K562 (cell line): ENCODE measurements around the gene RNF103. TPM values are rescaled to one million over a fixed set of nuclear protein-coding genes. Genes with fewer than 3 reads are reported as not detected.

Source experiments
- CBFA2T2 ChIP-seq: fragments of 450-650 bp; conservative IDR thresholded peaks from 2 replicates; pipeline ENCODE4 v1.6.1; 2017; ENCODE audit warnings: mild to moderate bottlenecking
- CTBP1 ChIP-seq: fragments of 450-650 bp; IDR thresholded peaks from 2 replicates; pipeline ENCODE4 v1.6.1; 2016; ENCODE audit warnings: borderline replicate concordance
- PRMT5 ChIP-seq: sonication (generic); formaldehyde crosslinking; IDR thresholded peaks from 2 replicates; pipeline ENCODE4 v1.5.0; 2020; ENCODE audit warnings: missing genetic modification reagents
- SLC30A9 ChIP-seq: fragments of 250-450 bp; sonication (Bioruptor Pico); IDR thresholded peaks from 2 replicates; pipeline ENCODE4 v1.8.0; 2022; ENCODE audit warnings: mild to moderate bottlenecking, moderate library complexity
- SNIP1 ChIP-seq: fragments of 450-650 bp; IDR thresholded peaks from 2 replicates; pipeline ENCODE4 v1.7.1; 2017; ENCODE audit warnings: low read depth, mild to moderate bottlenecking
- TAF9B ChIP-seq: fragments of 450-650 bp; IDR thresholded peaks from 2 replicates; pipeline ENCODE4 v1.6.1; 2018; ENCODE audit warnings: mild to moderate bottlenecking; ENCODE audit not compliant: partially characterized antibody
- ZNF316 ChIP-seq: fragments of 450-650 bp; IDR thresholded peaks from 2 replicates; pipeline ENCODE4 v1.6.1; 2016
- polyA plus RNA-seq, 8 experiments: library from polyadenylated mRNA; depleted of rRNA in 4 of 8; stranded (reverse) in 5 of 8; unstranded in 3 of 8; fragments of >200 nt; fragmentation: Nextera tagmentation in 2 of 8; fragmentation: Illumina TruSeq in 1 of 8; extraction: Ambion mirVana in 2 of 8; extraction: Trizol in 1 of 8; gene quantifications; 2 replicates each; pipeline versions ENCODE4 v1.2.1 to v1.2.3, GENCODE V29; 2011 to 2014; ENCODE audit warnings: inconsistent platforms in 1 of 8, missing spikeins in 1 of 8
- total RNA-seq, 7 experiments: library from RNA; depleted of rRNA in 6 of 7; stranded (reverse); fragments of >200 nt in 6 of 7; fragmentation: Illumina TruSeq in 2 of 7; extraction: Trizol in 2 of 7; gene quantifications; 2 replicates each; pipeline versions ENCODE4 v1.2.1 to v1.2.3, GENCODE V29; 2011 to 2021; ENCODE audit warnings: low replicate concordance in 1 of 7
- TF ChIP-seq, protein P1 (sequence below): fragments of 450-650 bp; IDR thresholded peaks from 2 replicates; pipeline ENCODE4 v1.6.1; 2016; ENCODE audit warnings: low read depth
- TF ChIP-seq, protein P2 (sequence below): fragments of 450-650 bp; IDR thresholded peaks from 2 replicates; pipeline ENCODE4 v1.6.1; 2018; ENCODE audit warnings: mild to moderate bottlenecking, low read depth; ENCODE audit not compliant: partially characterized antibody
- TF ChIP-seq, protein P3 (sequence below): fragments of 450-650 bp; formaldehyde crosslinking; IDR thresholded peaks from 2 replicates; pipeline ENCODE4 v1.4.0; 2020; ENCODE audit warnings: mild to moderate bottlenecking, moderate library complexity
- TF ChIP-seq, protein P4 (sequence below): fragments of 250-450 bp; sonication (Bioruptor Pico); IDR thresholded peaks from 2 replicates; pipeline ENCODE4 v1.8.0; 2021; ENCODE audit warnings: moderate library complexity, mild to moderate bottlenecking, inconsistent platforms
- TF ChIP-seq, protein P5 (sequence below): sonication (generic); formaldehyde crosslinking; IDR thresholded peaks from 2 replicates; pipeline ENCODE4 v1.8.0; 2022; ENCODE audit warnings: missing genetic modification reagents, mild to moderate bottlenecking, borderline replicate concordance

RNF103 gene
- total and polyA plus RNA-seq, 9 of the 15 experiments (the other 6 are each of a cell fraction or from before 2014, with no cell fraction given) = 1.2 to 6.8 (median 4.6) TPM

DNA sequence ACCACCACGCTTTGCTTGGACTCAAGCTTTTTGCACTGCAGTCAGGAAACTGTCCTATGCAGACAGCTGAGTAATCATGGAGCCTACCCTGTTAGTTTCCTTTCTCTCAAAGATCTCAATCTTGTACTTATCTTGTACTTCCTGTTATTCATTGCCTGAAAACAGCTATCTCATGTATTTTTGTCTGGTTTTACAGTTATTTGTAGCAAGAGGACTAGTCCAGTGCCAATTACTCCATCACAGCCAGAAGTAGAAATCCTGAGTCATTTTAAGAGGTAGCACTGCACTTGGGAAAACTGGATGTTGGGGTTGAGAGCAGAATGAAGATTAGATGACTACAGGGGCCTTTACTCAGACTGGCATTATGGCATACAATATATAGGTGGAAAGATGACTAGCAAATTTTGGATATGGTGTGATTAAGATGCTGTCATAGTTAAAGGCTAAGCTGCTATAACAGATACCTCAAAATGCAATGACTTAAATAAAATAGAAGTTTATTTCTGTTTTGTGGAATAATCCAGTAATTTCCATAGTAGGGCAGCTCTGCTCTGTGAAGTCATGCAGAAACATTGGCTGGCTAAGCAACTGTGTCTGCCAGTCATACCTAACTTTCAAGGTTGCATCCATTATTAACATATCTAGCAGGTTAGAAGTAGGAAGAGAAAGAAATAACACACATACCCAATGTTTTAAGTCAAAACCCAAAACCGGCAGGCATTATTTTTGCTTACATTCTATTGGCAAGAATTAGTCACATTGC, 39.3 kb downstream of the RNF103 start (continued):
- TF ChIP-seq, protein P1, sequence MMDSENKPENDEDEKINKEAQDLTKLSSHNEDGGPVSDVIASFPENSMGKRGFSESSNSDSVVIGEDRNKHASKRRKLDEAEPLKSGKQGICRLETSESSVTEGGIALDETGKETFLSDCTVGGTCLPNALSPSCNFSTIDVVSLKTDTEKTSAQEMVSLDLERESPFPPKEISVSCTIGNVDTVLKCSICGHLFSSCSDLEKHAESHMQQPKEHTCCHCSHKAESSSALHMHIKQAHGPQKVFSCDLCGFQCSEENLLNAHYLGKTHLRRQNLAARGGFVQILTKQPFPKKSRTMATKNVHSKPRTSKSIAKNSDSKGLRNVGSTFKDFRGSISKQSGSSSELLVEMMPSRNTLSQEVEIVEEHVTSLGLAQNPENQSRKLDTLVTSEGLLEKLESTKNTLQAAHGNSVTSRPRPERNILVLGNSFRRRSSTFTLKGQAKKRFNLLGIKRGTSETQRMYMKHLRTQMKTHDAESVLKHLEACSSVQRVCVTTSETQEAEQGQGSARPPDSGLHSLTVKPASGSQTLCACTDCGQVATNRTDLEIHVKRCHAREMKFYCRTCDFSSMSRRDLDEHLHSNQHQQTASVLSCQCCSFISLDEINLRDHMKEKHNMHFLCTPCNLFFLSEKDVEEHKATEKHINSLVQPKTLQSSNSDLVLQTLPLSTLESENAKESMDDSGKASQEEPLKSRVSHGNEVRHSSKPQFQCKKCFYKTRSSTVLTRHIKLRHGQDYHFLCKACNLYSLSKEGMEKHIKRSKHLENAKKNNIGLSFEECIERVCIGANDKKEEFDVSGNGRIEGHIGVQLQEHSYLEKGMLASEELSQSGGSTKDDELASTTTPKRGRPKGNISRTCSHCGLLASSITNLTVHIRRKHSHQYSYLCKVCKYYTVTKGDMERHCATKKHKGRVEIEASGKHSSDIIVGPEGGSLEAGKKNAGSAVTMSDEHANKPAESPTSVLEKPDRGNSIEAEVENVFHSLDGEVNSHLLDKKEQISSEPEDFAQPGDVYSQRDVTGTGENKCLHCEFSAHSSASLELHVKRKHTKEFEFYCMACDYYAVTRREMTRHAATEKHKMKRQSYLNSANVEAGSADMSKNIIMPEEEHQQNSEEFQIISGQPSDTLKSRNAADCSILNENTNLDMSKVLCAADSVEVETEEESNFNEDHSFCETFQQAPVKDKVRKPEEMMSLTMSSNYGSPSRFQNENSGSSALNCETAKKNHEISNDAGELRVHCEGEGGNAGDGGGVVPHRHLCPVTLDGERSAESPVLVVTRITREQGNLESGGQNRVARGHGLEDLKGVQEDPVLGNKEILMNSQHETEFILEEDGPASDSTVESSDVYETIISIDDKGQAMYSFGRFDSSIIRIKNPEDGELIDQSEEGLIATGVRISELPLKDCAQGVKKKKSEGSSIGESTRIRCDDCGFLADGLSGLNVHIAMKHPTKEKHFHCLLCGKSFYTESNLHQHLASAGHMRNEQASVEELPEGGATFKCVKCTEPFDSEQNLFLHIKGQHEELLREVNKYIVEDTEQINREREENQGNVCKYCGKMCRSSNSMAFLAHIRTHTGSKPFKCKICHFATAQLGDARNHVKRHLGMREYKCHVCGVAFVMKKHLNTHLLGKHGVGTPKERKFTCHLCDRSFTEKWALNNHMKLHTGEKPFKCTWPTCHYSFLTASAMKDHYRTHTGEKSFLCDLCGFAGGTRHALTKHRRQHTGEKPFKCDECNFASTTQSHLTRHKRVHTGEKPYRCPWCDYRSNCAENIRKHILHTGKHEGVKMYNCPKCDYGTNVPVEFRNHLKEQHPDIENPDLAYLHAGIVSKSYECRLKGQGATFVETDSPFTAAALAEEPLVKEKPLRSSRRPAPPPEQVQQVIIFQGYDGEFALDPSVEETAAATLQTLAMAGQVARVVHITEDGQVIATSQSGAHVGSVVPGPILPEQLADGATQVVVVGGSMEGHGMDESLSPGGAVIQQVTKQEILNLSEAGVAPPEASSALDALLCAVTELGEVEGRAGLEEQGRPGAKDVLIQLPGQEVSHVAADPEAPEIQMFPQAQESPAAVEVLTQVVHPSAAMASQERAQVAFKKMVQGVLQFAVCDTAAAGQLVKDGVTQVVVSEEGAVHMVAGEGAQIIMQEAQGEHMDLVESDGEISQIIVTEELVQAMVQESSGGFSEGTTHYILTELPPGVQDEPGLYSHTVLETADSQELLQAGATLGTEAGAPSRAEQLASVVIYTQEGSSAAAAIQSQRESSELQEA = no peak
- TF ChIP-seq CBFA2T2 (no peak), CTBP1 (peak; percentile 77), SLC30A9 (CRISPR knock-in tag) (no peak), PRMT5 (CRISPR knock-in tag) (no peak), SNIP1 (no peak), ZNF316 (peak; percentile 74), TAF9B (no peak)
- TF ChIP-seq, protein P2, sequence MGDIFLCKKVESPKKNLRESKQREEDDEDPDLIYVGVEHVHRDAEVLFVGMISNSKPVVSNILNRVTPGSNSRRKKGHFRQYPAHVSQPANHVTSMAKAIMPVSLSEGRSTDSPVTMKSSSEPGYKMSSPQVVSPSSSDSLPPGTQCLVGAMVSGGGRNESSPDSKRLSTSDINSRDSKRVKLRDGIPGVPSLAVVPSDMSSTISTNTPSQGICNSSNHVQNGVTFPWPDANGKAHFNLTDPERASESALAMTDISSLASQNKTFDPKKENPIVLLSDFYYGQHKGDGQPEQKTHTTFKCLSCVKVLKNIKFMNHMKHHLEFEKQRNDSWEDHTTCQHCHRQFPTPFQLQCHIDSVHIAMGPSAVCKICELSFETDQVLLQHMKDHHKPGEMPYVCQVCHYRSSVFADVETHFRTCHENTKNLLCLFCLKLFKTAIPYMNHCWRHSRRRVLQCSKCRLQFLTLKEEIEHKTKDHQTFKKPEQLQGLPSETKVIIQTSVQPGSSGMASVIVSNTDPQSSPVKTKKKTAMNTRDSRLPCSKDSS = no peak
- TF ChIP-seq, protein P3, sequence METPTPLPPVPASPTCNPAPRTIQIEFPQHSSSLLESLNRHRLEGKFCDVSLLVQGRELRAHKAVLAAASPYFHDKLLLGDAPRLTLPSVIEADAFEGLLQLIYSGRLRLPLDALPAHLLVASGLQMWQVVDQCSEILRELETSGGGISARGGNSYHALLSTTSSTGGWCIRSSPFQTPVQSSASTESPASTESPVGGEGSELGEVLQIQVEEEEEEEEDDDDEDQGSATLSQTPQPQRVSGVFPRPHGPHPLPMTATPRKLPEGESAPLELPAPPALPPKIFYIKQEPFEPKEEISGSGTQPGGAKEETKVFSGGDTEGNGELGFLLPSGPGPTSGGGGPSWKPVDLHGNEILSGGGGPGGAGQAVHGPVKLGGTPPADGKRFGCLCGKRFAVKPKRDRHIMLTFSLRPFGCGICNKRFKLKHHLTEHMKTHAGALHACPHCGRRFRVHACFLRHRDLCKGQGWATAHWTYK (CRISPR knock-in tag) = no peak
- TF ChIP-seq, protein P4, sequence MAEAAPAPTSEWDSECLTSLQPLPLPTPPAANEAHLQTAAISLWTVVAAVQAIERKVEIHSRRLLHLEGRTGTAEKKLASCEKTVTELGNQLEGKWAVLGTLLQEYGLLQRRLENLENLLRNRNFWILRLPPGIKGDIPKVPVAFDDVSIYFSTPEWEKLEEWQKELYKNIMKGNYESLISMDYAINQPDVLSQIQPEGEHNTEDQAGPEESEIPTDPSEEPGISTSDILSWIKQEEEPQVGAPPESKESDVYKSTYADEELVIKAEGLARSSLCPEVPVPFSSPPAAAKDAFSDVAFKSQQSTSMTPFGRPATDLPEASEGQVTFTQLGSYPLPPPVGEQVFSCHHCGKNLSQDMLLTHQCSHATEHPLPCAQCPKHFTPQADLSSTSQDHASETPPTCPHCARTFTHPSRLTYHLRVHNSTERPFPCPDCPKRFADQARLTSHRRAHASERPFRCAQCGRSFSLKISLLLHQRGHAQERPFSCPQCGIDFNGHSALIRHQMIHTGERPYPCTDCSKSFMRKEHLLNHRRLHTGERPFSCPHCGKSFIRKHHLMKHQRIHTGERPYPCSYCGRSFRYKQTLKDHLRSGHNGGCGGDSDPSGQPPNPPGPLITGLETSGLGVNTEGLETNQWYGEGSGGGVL (CRISPR knock-in tag) = no peak
- TF ChIP-seq, protein P5, sequence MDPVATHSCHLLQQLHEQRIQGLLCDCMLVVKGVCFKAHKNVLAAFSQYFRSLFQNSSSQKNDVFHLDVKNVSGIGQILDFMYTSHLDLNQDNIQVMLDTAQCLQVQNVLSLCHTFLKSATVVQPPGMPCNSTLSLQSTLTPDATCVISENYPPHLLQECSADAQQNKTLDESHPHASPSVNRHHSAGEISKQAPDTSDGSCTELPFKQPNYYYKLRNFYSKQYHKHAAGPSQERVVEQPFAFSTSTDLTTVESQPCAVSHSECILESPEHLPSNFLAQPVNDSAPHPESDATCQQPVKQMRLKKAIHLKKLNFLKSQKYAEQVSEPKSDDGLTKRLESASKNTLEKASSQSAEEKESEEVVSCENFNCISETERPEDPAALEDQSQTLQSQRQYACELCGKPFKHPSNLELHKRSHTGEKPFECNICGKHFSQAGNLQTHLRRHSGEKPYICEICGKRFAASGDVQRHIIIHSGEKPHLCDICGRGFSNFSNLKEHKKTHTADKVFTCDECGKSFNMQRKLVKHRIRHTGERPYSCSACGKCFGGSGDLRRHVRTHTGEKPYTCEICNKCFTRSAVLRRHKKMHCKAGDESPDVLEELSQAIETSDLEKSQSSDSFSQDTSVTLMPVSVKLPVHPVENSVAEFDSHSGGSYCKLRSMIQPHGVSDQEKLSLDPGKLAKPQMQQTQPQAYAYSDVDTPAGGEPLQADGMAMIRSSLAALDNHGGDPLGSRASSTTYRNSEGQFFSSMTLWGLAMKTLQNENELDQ = no peak
